ENCODE results near the gene DLL4.
A peak's percentile ranks its signal among the peaks of the same experiment; 100 is the strongest.

DLL4 gene

DNA sequence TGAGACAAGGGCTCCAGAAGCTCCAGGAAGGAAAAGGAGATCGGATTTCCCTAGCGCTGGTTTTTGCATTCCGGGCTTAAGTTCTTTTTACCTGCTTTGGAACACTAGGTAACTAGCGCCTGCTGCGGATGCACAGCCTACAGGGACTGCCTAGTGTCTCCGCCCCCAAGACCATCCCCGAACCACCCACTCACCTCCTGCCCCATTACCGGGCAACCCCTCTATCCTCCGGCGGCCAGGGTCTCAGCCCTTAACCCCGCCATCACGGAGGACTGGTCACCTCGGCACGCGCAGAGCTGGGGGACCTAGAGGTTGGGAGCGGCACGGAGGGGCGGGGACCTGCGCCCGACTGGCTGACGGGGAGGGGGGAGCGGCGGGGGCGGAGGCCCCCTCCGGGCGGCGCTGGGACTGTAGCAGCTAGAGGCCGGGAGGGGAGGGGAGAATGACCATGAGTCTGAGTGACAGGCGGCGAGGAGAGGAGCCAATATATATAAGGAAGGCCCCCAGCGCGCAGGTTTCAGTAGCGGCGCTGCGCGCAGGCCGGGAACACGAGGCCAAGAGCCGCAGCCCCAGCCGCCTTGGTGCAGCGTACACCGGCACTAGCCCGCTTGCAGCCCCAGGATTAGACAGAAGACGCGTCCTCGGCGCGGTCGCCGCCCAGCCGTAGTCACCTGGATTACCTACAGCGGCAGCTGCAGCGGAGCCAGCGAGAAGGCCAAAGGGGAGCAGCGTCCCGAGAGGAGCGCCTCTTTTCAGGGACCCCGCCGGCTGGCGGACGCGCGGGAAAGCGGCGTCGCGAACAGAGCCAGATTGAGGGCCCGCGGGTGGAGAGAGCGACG is at the start of gene DLL4:
TSS of gene DLL4 (plus strand) at position 520 of the 839 bp plus-strand sequence. CDS start 329 bp downstream, outside the sequence.
- peak; percentile 64 for DNase-seq (ENCODE audit: low read depth, low spot score)

DNA sequence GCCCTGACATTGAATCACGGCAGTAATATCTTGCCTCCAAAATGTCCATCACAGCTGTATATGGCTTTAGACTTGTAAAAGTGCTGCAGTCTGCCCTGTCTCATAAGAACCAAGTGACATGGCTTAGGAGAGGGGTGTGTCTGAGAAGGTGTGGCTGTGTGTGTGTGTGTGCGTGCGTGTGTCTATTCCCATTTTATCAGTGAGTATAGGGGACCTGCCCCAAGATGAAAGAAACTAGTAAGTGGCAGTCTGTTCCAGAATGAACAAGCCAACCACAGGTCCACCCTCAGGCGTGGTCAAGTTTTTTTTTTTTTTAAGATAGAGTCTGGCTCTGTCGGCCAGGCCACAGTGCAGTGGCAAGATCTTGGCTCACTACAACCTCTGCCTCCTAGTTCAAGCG is 49.5 kb upstream of the DLL4 start:
- no peak for DNase-seq (ENCODE audit: low read depth, low spot score)

DNA sequence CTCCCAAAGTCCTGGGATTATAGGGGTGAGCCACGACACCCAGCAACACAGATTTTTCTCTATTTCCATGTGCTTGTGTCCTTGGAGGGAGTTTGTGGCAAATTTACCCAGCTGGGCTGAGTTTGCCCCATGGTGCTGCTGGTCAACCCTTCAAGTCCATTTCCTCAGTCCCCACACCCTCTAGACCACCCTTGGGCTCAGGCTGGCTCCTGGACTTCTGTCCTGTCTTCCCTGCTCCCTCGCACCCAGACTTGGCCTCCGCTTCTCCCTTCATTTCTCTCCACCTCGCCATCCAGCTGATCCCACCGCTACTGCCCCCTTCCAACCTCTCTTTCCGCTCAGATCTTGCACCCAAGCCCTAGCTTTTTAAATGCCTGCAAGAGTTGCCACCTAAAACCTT is 47.8 kb upstream of the DLL4 start:
- DNase-seq (ENCODE audit: low read depth, low spot score): no peak

DNA sequence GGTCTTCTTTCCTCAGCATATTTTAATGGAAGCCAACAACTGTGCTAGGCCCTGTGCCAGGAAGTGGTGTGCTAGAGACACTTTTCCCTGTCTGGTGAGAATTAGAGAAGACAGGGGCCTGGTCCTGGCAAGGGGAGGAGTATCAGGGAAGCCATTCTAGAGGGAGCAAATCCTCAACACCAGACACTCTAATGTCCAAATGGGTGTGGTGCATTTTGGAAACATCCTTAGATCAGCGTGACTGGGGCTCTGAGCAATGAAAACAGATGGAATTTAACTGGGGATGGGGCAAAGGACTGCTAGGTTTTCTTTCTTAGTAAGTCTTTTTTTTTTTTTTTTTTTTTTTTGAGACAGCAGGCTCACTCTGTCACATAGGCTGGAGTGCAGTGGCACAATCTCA is 42.6 kb upstream of the DLL4 start:
- DNase-seq (ENCODE audit: low read depth, low spot score): no peak

DNA sequence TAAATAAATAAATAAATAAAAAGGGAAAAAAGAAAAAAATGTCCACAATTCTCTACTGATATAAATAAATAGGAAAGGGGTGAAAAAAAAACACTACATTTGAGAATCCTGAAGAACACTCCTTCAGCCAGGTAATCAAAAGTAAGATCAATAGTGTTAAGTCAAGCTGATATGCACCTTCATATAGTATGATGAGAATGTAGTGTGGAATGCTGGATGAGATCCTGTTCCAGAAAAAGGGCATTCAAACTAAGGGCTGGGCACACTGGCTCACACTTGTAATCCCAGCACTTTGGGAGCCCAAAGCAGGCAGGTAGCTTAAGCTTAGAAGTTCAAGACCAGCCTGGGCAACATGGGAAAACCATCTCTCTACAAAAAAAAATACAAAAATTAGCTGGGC is 40.0 kb upstream of the DLL4 start:
- DNase-seq (ENCODE audit: low read depth, low spot score): no peak

DNA sequence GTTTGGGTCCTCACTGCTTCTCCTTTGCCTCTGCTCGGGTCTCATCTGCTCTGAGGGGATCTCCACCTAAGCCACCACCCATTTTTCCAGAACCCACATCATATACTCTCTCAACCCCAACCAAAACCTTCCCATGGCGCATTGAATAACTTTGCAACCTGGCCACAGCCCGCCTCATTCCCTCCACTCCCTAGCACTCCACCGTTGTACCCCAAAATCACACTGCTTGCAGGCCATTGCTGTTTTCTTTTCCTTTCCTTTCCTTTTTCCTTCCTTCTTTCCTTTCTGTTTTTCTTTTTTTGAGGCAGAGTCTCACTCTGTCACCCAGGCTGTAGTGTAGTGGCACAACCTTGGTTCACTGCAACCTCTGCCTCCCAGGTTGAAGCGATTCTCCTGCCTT is 38.0 kb upstream of the DLL4 start:
- no peak for DNase-seq (ENCODE audit: low read depth, low spot score)

DNA sequence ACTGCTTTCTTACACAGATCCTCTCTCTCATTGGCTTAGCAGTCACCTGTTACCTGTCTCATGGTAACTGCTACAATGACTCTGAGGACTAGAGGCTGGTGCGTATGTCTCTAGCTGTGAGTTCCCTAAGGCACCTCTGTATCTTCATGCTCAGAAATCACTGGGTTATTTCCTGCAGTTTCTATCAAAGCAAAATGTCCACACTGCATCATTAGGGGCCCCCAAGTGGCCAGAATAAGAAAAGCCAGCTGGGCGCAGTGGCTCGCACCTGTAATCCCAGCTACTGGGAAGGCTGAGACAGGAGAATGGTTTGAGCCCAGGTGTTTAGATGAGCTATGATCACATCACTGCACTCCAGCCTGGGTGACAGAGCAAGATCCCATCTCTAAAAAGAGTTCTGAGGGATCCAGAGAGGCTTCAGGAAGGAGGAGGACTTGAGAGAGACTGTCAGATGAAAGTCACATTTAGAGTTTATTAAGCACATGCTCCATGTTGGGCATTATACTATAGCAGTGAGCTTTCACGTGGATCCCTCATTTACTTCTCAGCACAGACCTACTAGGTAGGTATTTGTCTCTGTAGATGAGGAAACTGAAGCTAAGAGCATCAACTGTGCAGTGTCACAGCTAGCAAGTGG is 37.2 kb upstream of the DLL4 start:
- peak; percentile 71 for DNase-seq (ENCODE audit: low read depth, low spot score)

DNA sequence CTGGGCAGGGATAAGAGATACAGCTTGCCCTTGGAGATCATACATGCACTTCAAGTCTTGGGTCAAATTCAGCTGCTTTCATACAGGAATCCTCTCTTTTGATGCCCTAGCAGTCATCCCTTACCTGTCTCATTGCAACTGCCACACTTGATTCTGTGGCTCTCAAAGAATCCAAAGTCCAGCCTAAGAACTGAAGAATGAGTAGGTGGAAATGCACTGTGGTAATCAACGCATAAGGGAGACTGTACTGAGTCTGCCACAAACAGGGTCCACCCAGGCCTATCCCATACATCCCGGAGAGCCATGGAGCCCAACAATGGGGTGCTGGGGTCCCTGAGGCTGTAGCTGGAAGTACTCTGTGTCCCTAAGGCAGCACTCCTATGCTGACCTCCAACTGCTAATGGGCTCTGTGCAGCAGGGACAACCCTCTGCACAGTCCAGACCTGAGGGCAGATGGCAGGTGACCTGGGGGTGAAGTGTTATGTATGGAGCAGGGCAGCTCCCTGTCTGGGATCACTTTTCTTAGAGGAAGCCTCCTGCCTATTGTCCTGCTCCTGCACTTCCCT is 36.6 kb upstream of the DLL4 start:
- peak; percentile 0 for DNase-seq (ENCODE audit: low read depth, low spot score)

DNA sequence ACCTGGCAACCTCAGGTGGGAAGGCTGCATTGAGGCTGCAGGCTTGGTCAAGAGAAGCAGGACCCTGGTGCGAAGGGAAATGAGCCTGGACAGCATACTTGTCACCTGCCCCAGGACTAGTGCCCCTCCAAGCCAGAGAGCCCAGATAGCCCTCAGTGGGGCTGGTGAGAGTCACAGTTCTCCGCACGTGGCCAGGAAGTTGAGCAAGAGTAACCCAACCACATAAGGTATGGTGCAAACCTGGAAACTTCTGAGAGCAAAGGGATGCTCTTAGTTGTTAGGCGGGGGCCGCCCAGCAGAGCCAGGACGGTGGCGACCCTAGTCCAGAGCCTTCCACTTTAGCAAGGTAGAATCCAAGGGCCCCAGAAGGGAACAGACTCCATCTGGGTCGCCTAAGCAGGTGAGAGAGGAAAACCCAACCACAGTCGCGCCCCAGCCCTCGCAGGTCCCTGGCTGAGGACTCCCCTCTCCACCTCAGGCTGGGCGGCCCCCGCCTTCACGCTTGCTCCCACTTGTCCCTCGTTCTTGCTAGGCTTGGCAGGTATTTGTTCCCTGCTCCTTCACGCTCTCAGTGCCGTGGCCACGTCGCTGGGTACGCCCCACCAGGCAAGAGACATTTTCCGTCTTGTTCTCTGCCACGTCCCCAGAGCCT is 36.0 kb upstream of the DLL4 start:
- DNase-seq (ENCODE audit: low read depth, low spot score): peak; percentile 0

DNA sequence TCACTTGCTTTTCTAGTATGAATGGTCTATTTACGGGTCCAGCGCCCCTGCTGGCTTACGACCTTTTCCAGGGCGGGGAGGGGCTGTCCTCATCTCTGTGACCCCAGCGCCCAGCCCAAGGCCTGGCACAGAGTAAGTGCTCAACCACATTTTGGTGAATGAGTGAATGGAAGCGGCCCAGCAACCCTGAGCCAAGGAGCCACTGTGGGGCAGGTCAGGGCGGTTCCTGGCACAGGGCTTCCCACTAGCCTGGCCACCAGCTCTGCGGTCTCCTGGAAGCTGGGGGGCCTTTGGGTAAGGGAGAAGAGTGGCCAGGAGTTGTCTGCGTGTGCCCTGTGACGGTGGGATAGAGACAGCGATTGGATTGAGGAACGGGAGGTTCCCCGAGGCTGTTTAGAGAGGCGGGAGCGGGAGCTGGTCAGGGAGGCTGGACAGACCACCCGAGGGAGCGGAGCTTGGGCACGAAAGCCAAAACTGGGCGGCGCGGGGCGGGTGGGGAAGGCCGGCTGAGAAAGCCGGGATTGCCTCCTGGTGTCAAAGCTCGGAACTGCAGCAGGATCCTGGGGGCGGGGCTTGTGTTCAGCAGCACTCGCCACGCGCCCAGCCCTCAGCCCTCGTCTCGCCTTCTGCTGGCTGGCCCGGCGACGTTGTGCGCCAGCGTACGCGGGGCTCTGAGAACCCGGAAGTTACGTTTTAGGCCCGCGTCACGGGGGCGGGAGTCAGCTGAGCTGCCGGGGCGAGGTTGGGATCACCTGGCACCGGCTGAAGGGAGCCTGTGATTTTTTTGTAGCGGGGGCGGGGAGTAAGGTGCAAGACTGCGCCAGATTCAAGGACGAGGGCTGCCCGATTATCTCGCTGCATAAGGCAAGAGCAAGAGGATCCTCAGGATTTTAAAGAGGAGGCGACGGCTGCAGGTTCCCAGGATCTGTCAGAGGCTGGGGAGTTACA is 35.1 kb upstream of the DLL4 start, which contains the start of gene VPS18:
TSS of gene VPS18 (plus strand) at position 718 of the 948 bp plus-strand sequence. CDS start 319 bp downstream, outside the sequence.
- peak; percentile 99 for DNase-seq (ENCODE audit: low read depth, low spot score)

DNA sequence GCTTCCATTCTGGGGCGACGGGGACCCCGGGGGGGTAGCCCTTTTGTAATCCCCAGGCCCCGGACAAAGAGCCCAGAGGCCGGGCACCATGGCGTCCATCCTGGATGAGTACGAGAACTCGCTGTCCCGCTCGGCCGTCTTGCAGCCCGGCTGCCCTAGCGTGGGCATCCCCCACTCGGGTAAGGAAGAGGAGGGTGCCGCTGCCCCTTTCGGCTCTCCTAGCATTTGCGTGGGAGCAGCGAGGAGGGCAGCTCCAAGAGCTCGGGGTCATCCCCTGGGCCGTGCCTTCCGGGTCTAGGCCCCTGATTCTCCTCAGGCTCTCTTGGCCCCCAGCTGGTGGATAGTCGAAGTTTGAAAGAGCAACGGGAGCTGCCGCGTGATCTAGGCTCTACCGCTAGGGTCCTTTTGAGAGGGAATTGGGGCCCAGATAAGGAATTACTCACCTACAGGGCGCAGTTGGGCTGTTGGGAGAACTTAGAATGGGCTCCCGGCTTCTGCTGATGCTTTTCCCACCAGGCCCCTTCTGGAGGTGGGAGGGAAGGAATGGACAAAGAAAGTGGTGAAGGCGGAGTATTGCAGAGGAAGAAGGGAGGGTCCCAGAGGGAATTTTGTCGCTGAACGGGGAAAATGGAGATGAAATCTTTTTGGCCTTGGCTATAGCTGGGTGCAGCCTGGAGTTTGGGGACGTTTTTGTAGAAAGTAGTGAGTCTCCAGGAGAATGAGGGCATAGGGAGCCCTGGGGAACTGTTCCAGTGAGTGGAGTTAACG is 34.3 kb upstream of the DLL4 start:
- peak; percentile 85 for DNase-seq (ENCODE audit: low read depth, low spot score)

DNA sequence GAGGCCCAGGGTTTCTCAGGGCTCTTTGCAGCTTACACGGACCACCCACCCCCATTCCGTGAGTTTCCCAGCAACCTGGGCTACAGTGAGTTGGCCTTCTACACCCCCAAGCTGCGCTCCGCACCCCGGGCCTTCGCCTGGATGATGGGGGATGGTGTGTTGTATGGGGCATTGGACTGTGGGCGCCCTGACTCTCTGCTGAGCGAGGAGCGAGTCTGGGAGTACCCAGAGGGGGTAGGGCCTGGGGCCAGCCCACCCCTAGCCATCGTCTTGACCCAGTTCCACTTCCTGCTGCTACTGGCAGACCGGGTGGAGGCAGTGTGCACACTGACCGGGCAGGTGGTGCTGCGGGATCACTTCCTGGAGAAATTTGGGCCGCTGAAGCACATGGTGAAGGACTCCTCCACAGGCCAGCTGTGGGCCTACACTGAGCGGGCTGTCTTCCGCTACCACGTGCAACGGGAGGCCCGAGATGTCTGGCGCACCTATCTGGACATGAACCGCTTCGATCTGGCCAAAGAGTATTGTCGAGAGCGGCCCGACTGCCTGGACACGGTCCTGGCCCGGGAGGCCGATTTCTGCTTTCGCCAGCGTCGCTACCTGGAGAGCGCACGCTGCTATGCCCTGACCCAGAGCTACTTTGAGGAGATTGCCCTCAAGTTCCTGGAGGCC is 29.5 kb upstream of the DLL4 start:
- no peak for DNase-seq (ENCODE audit: low read depth, low spot score)

DNA sequence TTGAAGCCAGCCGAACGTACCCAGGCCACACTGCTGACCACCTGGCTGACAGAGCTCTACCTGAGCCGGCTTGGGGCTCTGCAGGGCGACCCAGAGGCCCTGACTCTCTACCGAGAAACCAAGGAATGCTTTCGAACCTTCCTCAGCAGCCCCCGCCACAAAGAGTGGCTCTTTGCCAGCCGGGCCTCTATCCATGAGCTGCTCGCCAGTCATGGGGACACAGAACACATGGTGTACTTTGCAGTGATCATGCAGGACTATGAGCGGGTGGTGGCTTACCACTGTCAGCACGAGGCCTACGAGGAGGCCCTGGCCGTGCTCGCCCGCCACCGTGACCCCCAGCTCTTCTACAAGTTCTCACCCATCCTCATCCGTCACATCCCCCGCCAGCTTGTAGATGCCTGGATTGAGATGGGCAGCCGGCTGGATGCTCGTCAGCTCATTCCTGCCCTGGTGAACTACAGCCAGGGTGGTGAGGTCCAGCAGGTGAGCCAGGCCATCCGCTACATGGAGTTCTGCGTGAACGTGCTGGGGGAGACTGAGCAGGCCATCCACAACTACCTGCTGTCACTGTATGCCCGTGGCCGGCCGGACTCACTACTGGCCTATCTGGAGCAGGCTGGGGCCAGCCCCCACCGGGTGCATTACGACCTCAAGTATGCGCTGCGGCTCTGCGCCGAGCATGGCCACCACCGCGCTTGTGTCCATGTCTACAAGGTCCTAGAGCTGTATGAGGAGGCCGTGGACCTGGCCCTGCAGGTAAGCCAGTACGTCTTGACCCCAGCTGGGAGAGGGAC is 28.7 kb upstream of the DLL4 start:
- no peak for DNase-seq (ENCODE audit: low read depth, low spot score)

DNA sequence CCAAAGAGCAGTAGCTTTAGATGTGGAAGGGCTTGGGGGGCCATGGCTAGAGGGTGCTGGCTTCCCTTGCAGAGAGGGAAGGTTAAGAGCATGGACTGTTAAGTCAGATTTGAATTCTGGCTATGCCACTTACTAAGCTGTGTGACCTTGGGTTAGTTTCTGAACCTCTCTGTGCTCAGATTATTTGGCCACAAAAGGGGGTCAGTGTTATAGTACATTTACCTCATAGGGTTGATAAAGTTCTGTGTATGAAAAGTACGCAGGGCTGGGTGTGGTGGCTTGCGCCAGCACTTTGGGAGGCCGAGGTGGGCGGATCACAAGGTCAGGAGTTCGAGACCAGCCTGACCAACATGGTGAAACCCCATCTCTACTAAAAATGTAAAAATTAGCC is 28.1 kb upstream of the DLL4 start:
- no peak for DNase-seq (ENCODE audit: low read depth, low spot score)

DNA sequence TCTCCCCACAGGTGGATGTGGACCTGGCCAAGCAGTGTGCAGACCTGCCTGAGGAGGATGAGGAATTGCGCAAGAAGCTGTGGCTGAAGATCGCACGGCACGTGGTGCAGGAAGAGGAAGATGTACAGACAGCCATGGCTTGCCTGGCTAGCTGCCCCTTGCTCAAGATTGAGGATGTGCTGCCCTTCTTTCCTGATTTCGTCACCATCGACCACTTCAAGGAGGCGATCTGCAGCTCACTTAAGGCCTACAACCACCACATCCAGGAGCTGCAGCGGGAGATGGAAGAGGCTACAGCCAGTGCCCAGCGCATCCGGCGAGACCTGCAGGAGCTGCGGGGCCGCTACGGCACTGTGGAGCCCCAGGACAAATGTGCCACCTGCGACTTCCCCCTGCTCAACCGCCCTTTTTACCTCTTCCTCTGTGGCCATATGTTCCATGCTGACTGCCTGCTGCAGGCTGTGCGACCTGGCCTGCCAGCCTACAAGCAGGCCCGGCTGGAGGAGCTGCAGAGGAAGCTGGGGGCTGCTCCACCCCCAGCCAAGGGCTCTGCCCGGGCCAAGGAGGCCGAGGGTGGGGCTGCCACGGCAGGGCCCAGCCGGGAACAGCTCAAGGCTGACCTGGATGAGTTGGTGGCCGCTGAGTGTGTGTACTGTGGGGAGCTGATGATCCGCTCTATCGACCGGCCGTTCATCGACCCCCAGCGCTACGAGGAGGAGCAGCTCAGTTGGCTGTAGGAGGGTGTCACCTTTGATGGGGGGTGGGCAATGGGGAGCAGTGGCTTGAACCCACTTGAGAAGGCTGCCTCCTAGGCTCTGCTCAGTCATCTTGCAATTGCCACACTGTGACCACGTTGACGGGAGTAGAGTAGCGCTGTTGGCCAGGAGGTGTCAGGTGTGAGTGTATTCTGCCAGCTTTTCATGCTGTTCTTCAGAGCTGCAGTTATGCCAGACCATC is 26.3 kb upstream of the DLL4 start:
- no peak for DNase-seq (ENCODE audit: low read depth, low spot score)

DNA sequence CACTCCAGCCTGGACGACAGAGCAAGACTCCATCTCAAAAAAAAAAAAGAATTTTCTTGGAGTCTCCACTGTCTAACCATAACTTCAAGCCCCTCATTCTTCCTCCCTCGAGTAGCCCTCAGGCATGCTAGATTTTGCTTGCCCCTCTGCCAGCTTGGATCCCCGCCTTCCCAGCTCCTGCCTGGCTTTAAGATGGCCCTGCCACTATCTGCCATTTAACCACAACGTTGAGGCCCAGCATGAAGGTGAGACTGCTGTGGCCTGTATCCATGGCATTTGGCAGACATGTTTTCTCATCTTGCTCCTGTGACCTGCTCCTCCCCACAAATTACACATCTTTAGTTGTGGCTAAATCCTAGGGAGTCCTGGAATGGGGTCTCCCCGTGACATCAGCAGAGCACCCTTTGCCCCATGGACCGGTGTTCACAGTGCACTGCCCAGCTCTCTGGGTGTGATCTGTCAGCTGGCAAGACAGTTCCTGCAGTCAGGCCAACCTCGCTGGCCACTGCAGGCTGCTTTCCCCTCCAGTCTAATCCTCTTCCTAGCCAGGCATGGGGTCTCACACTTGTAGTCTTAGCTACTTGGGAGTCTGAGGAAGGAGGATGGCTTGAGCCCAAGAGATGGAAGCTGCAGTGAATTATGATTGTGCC is 24.5 kb upstream of the DLL4 start:
- DNase-seq (ENCODE audit: low read depth, low spot score): no peak
